Subcutaneous adipose tissue (tissue), 4 donors: Measurements from ENCODE around the gene CDC42SE1. TPM values are rescaled to one million over a fixed set of nuclear protein-coding genes. Genes with fewer than 3 reads are reported as not detected.

Experiments used
- CTCF ChIP-seq: fragments of 450-650 bp; IDR thresholded peaks from one replicate; pipeline ENCODE4 v1.5.1; 2016; ENCODE audit warnings: low read depth, mild to moderate bottlenecking, control low read depth, antibody characterized with exemption, moderate library complexity
- total RNA-seq, 4 donors: library from RNA; depleted of rRNA; stranded (reverse); fragments of >200 nt; gene quantifications; one replicate each; pipeline ENCODE4 v1.1.0, GENCODE V29; 2016

Gene CDC42SE1
- 10 to 100 TPM; 44.5 to 55.4 (median 47.7) TPM for total RNA-seq

- no peak for TF ChIP-seq CTCF
These were observed at the start of gene CDC42SE1 for GRCh38 chr1:151059109-151060006. CDC42SE1 (minus strand) TSS chr1:151059622; CDS start chr1:151055730, 3,892 bp downstream.

- TF ChIP-seq CTCF: no peak
These were observed 48.9 kb upstream of the CDC42SE1 start for GRCh38 chr1:151108331-151108730.

GRCh38 chr1:151106894-151107293, 47.5 kb upstream of the CDC42SE1 start:
- no peak for TF ChIP-seq CTCF

- TF ChIP-seq CTCF: no peak
These were observed 45.2 kb upstream of the CDC42SE1 start for GRCh38 chr1:151104630-151105029.

- no peak for TF ChIP-seq CTCF
These were observed 38.7 kb upstream of the CDC42SE1 start for GRCh38 chr1:151098126-151098525.

GRCh38 chr1:151085953-151086559, 26.6 kb upstream of the CDC42SE1 start:
- TF ChIP-seq CTCF: no peak

GRCh38 chr1:151072224-151072623, 12.8 kb upstream of the CDC42SE1 start:
- no peak for TF ChIP-seq CTCF
